Neural cell (in vitro differentiated cells): ENCODE measurements around the gene FFAR3. TPM values are rescaled to one million over a fixed set of nuclear protein-coding genes. Genes with fewer than 3 reads are reported as not detected.

ENCODE experiments used
- H2AFZ ChIP-seq: fragments of 200-600, 300-800 bp; sonication (generic), shearing (Covaris generic); 2 replicates; pipeline ENCODE4 v1.6.0; 2014; ENCODE audit warnings: low read depth, mild to moderate bottlenecking, antibody characterized with exemption, low read length, moderate library complexity
- H3F3A ChIP-seq: fragments of 200-600 bp; shearing (Covaris generic); 2 replicates; pipeline ENCODE4 v1.6.1; 2016; ENCODE audit warnings: mild to moderate bottlenecking, moderate library complexity, mixed read lengths, antibody characterized with exemption, low read length; ENCODE audit not compliant: insufficient read depth, poor library complexity, severe bottlenecking
- H3K27ac ChIP-seq: fragments of 200-600, 300-800 bp; sonication (generic), shearing (Covaris generic); 2 replicates; pipeline ENCODE4 v1.5.1; 2014; ENCODE audit warnings: mild to moderate bottlenecking, low read length, moderate library complexity
- H3K27me3 ChIP-seq: fragments of 300-800, 200-600 bp; sonication (generic), shearing (Covaris generic); 2 replicates; pipeline ENCODE4 v1.6.0; 2014; ENCODE audit warnings: mild to moderate bottlenecking, low read depth, low read length, moderate library complexity; ENCODE audit not compliant: insufficient read depth
- H3K36me3 ChIP-seq: fragments of 300-800, 200-600 bp; sonication (generic), shearing (Covaris generic); 2 replicates; pipeline ENCODE4 v1.5.1; 2014; ENCODE audit warnings: mild to moderate bottlenecking, antibody characterized with exemption, low read length, moderate library complexity; ENCODE audit not compliant: insufficient read depth
- H3K4me2 ChIP-seq: fragments of 300-800, 200-600 bp; sonication (generic), shearing (Covaris generic); 2 replicates; pipeline ENCODE4 v1.6.0; 2014; ENCODE audit warnings: mild to moderate bottlenecking, low read length
- H3K4me3 ChIP-seq: fragments of 300-800, 200-600 bp; sonication (generic), shearing (Covaris generic); 2 replicates; pipeline ENCODE4 v1.5.1; 2014; ENCODE audit warnings: mild to moderate bottlenecking, low read length, moderate library complexity
- H3K79me2 ChIP-seq: fragments of 200-600 bp; shearing (Covaris generic); replicated peaks from 2 replicates; pipeline ENCODE4 v1.6.0; 2014; ENCODE audit warnings: mild to moderate bottlenecking, low read length, moderate library complexity; ENCODE audit not compliant: insufficient read depth
- H3K9ac ChIP-seq: fragments of 300-800, 200-600 bp; sonication (generic), shearing (Covaris generic); 2 replicates; pipeline ENCODE4 v1.6.1; 2016; ENCODE audit warnings: mild to moderate bottlenecking, low read length, mixed read lengths
- H3K9me2 ChIP-seq: fragments of 200-600 bp; shearing (Covaris generic); 2 replicates; pipeline ENCODE4 v1.6.1; 2016; ENCODE audit warnings: mild to moderate bottlenecking, low read length, mixed read lengths; ENCODE audit not compliant: insufficient read depth
- H3K9me3 ChIP-seq: fragments of 200-600, 300-800 bp; sonication (generic), shearing (Covaris generic); 2 replicates; pipeline ENCODE4 v1.6.1; 2016; ENCODE audit warnings: mild to moderate bottlenecking, mixed run types, low read length, moderate library complexity, mixed read lengths
- H4K20me1 ChIP-seq: fragments of 200-600 bp; shearing (Covaris generic); 2 replicates; pipeline ENCODE4 v1.6.1; 2016; ENCODE audit warnings: mild to moderate bottlenecking, mixed run types; ENCODE audit not compliant: insufficient read depth
- CTCF ChIP-seq: fragments of 450-650 bp; IDR thresholded peaks from 2 replicates; pipeline ENCODE4 v1.5.1; 2014; ENCODE audit warnings: antibody characterized with exemption, mild to moderate bottlenecking, moderate library complexity; ENCODE audit not compliant: poor library complexity, severe bottlenecking
- EP300 ChIP-seq: fragments of 450-650 bp; conservative IDR thresholded peaks from 2 replicates; pipeline ENCODE4 v1.6.1; 2014; ENCODE audit warnings: antibody characterized with exemption, mild to moderate bottlenecking, moderate library complexity; ENCODE audit not compliant: poor library complexity, severe bottlenecking
- EZH2 ChIP-seq: fragments of 200-600, 300-800 bp; shearing (Covaris generic), sonication (generic); IDR thresholded peaks from 2 replicates; pipeline ENCODE4 v1.6.1; 2014; ENCODE audit warnings: antibody characterized with exemption, low read length, borderline replicate concordance, mild to moderate bottlenecking; ENCODE audit not compliant: insufficient read depth, poor library complexity, severe bottlenecking
- MXI1 ChIP-seq: fragments of 450-650 bp; conservative IDR thresholded peaks from 2 replicates; pipeline ENCODE4 v1.6.1; 2014; ENCODE audit warnings: antibody characterized with exemption, mild to moderate bottlenecking; ENCODE audit not compliant: poor library complexity, severe bottlenecking
- POLR2AphosphoS5 ChIP-seq: IDR thresholded peaks from 2 replicates; pipeline ENCODE4 v1.6.1; 2012
- RAD21 ChIP-seq: fragments of 450-650 bp; conservative IDR thresholded peaks from 2 replicates; pipeline ENCODE4 v1.6.1; 2014; ENCODE audit warnings: antibody characterized with exemption, mild to moderate bottlenecking, moderate library complexity
- REST ChIP-seq: IDR thresholded peaks from 2 replicates; pipeline ENCODE4 v1.6.1; 2012; ENCODE audit warnings: borderline replicate concordance
- SMC3 ChIP-seq: fragments of 450-650 bp; conservative IDR thresholded peaks from 2 replicates; pipeline ENCODE4 v1.6.1; 2014; ENCODE audit warnings: antibody characterized with exemption, mild to moderate bottlenecking, moderate library complexity; ENCODE audit not compliant: poor library complexity
- TAF1 ChIP-seq: IDR thresholded peaks from 2 replicates; pipeline ENCODE4 v1.6.1; 2012; ENCODE audit warnings: low read depth
- polyA plus RNA-seq: library from polyadenylated mRNA; depleted of rRNA; stranded (reverse); fragments of >200 nt; gene quantifications from 2 replicates; pipeline ENCODE4 v1.2.3, GENCODE V29; 2014

The FFAR3 gene
- polyA plus RNA-seq, 1 donor from 2014 or later: not detected

DNA sequence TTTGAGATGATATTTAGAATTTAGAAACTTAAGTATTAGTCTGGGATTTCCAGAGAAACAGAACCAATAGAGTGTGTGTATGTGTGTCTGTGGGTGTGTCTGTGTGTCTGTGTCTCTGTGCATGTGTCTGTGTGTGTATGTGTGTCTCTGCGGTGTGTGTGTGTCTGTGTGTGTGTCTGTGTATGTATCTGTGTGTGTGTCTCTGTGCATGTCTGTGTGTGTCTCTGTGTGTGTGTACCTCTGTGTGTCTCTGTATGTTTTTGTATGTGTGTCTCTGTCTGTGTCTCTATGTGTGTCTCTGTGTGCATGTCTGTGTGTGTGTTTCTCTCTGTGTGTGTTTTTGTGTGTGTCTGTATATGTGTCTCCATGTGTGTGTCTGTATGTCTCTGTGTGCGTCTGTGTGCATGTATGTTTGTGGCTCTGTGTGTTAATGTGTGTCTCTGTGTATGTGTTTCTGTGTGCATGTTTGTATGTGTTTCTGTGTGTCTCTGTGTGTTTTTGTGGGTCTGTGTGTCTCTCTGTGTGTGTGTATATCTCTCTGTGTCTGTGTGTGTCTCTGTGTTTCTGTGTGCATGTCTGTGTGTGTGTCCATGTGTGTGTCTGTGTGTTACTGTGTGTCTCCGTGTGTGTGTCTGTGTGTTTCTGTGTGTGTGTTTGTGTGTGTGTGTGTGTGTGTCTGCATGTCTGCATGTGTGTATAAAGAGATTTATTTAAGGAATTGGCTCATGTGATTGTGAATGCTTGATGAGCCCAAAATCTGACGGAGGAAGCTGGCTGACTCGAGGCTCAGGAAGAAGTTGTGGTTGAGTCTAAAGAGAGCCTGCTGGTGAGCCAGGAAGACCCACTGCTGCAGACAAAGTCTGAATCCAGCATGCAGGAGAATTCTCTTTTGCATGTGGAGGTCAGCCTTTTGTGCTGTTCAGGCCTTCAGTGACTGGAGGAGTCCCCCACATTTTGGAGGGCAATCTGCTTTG lies 34.8 kb downstream of the FFAR3 start:
- H3K36me3 ChIP-seq: no peaks in the 10 kb centered on the region
- TF ChIP-seq EZH2 (no peak), MXI1 (no peak), POLR2AphosphoS5 (no peak), RAD21 (no peak), EP300 (no peak), REST (no peak), TAF1 (no peak), CTCF (no peak), SMC3 (no peak)
- H3K4me2 ChIP-seq: no peak overlapping the region
- H2AFZ ChIP-seq: no peak overlapping the region
- H3K9me2 ChIP-seq: no peaks in the 10 kb centered on the region
- no peaks in the 10 kb centered on the region for H4K20me1 ChIP-seq
- H3K27me3 ChIP-seq: no peaks in the 10 kb centered on the region
- H3K79me2 ChIP-seq: no peaks in the 10 kb centered on the region
- no peak overlapping the region for H3K27ac ChIP-seq
- no peaks in the 10 kb centered on the region for H3K9me3 ChIP-seq
- H3K9ac ChIP-seq: no peak overlapping the region
- H3F3A ChIP-seq: no peaks in the 10 kb centered on the region
- H3K4me3 ChIP-seq: no peak overlapping the region

- Histone ChIP-seq H3K4me3 (no peak overlapping the region), H2AFZ (no peak overlapping the region), H3K9me2 (no peaks in the 10 kb centered on the region), H3K79me2 (no peaks in the 10 kb centered on the region), H3K9me3 (no peaks in the 10 kb centered on the region), H3F3A (no peaks in the 10 kb centered on the region), H3K27me3 (no peaks in the 10 kb centered on the region), H3K27ac (no peak overlapping the region), H3K36me3 (no peaks in the 10 kb centered on the region), H3K9ac (no peak overlapping the region), H4K20me1 (no peaks in the 10 kb centered on the region), H3K4me2 (no peak overlapping the region)
- TF ChIP-seq POLR2AphosphoS5 (no peak), TAF1 (no peak), EP300 (no peak), CTCF (no peak), MXI1 (no peak), EZH2 (no peak), RAD21 (no peak), REST (no peak), SMC3 (no peak)
Measured at GRCh38 chr19:35395382-35396199, 37.3 kb downstream of the FFAR3 start.
